Measurements from ENCODE around the gene COG5.

Gene COG5

DNA sequence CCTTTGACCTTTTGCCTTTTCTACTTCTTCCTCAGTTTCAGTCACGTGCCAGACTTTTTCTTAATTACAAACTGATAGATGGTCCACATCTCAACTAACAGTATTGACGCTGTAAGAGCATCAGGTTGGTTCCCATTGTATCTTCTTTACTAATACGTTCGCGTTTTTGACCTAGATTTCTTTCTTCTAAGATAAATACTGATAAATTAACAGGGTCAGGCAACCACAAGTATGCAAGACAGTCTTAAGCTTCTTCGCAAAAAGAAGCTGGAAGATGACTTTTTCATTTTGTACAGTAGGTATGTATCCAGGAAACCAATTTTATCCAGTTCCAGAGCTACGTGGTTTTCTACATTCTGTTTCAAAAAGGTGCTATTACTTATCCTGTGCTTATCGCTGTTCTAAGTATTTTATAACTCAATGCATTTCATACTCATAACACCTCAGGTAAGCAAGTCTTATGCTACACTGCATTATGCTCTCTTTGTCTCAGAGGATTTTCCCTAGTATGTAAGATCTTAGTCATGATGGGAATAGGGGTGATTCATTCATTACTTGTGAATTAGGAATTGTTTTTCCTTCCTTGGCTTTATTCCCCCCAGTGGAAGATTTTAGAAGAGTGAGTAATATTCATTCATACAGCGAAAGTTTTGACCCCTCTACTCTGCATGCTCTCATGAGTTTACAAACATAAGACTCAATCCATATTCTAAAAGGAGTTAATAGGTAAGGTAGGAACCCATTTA lies 1.0 kb upstream of the COG5 start:
- H3K4me2 ChIP-seq (ENCODE audit: low read depth, low read length, poor library complexity, severe bottlenecking): peak overlapping the region; percentile 93
- peaks cover 32% of the 10 kb centered on the region for H4K20me1 ChIP-seq (ENCODE audit: insufficient read depth, low read length, poor library complexity, severe bottlenecking)
- peaks cover 38% of the 10 kb centered on the region for H3K4me1 ChIP-seq (ENCODE audit: insufficient read depth, low read length, poor library complexity, severe bottlenecking)
- H3K9ac ChIP-seq (ENCODE audit: low read depth, low read length, poor library complexity, severe bottlenecking): peak overlapping the region; percentile 85
- no peaks in the 10 kb centered on the region for H3K27me3 ChIP-seq (ENCODE audit: insufficient read depth, low read length, poor library complexity, severe bottlenecking)
- no peaks in the 10 kb centered on the region for H3K9me2 ChIP-seq (replicated peaks; ENCODE audit: low read depth, low read length)
- H3K36me3 ChIP-seq (ENCODE audit: insufficient read depth, low read length): no peaks in the 10 kb centered on the region
- no peak for TF ChIP-seq EZH2phosphoT487 (IDR thresholded peaks at IDR 0.05; ENCODE audit: borderline replicate concordance)
- TF ChIP-seq, protein P1, sequence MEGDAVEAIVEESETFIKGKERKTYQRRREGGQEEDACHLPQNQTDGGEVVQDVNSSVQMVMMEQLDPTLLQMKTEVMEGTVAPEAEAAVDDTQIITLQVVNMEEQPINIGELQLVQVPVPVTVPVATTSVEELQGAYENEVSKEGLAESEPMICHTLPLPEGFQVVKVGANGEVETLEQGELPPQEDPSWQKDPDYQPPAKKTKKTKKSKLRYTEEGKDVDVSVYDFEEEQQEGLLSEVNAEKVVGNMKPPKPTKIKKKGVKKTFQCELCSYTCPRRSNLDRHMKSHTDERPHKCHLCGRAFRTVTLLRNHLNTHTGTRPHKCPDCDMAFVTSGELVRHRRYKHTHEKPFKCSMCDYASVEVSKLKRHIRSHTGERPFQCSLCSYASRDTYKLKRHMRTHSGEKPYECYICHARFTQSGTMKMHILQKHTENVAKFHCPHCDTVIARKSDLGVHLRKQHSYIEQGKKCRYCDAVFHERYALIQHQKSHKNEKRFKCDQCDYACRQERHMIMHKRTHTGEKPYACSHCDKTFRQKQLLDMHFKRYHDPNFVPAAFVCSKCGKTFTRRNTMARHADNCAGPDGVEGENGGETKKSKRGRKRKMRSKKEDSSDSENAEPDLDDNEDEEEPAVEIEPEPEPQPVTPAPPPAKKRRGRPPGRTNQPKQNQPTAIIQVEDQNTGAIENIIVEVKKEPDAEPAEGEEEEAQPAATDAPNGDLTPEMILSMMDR (conservative IDR thresholded peaks at IDR 0.05; ENCODE audit: low read length): no peak
- H3F3A ChIP-seq (ENCODE audit: low read depth): no peaks in the 10 kb centered on the region
- peak overlapping the region; percentile 84 for H3K4me3 ChIP-seq (ENCODE audit: low read length, poor library complexity, severe bottlenecking)
- H3K9me3 ChIP-seq (ENCODE audit: insufficient read depth, low read depth, low read length): no peaks in the 10 kb centered on the region
- H2AFZ ChIP-seq (ENCODE audit: low read length): peak overlapping the region; percentile 95
- H3K79me2 ChIP-seq (ENCODE audit: insufficient read depth, low read length): peaks cover 48% of the 10 kb centered on the region

DNA sequence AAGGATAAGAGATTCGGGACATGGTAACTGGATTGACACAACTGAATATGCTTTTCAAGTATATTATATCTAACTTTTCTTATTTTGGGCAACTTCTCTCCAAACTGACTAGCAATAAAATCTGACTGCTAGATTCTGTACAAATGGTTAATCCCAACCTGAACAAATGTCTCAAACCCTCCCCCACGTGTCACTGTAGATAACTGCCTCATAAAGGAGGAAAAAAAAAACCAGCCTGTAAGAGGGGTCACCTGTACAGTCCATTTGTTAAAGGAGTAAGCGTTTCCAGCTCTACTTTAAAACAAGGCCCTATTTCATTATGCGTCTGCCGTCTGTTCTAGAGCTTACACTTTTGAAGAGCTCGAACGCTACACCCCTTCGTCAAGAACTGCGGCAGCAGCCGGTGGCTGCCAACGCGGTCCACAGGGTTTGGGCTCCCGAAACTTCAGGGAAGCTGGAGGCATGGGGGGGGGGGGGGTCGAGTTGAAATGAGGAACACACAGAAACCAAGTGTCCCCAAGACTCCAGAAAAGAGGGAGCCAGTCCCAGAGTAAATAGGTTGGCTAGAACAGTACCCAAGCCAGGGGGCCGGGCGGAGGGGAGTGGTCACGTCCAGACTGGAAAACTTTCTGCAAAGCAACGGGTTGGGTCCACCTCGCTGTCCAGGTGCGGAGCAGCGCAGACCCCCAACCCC lies 492 bp downstream of the COG5 start:
- TF ChIP-seq, protein P1 (conservative IDR thresholded peaks at IDR 0.05; ENCODE audit: low read length): no peak
- TF ChIP-seq EZH2phosphoT487 (IDR thresholded peaks at IDR 0.05; ENCODE audit: borderline replicate concordance): no peak
- no peaks in the 10 kb centered on the region for H3F3A ChIP-seq (ENCODE audit: low read depth)
- H3K79me2 ChIP-seq (ENCODE audit: insufficient read depth, low read length): peaks cover 54% of the 10 kb centered on the region
- no peaks in the 10 kb centered on the region for H3K9me3 ChIP-seq (ENCODE audit: insufficient read depth, low read depth, low read length)
- H3K27me3 ChIP-seq (ENCODE audit: insufficient read depth, low read length, poor library complexity, severe bottlenecking): no peaks in the 10 kb centered on the region
- H3K4me2 ChIP-seq (ENCODE audit: low read depth, low read length, poor library complexity, severe bottlenecking): peak overlapping the region; percentile 85
- no peaks in the 10 kb centered on the region for H3K9me2 ChIP-seq (replicated peaks; ENCODE audit: low read depth, low read length)
- H4K20me1 ChIP-seq (ENCODE audit: insufficient read depth, low read length, poor library complexity, severe bottlenecking): peaks cover 40% of the 10 kb centered on the region
- H3K9ac ChIP-seq (ENCODE audit: low read depth, low read length, poor library complexity, severe bottlenecking): peak overlapping the region; percentile 85
- H3K36me3 ChIP-seq (ENCODE audit: insufficient read depth, low read length): no peaks in the 10 kb centered on the region
- peak overlapping the region; percentile 84 for H3K4me3 ChIP-seq (ENCODE audit: low read length, poor library complexity, severe bottlenecking)
- H2AFZ ChIP-seq (ENCODE audit: low read length): peak overlapping the region; percentile 95
- peaks cover 46% of the 10 kb centered on the region for H3K4me1 ChIP-seq (ENCODE audit: insufficient read depth, low read length, poor library complexity, severe bottlenecking)

DNA sequence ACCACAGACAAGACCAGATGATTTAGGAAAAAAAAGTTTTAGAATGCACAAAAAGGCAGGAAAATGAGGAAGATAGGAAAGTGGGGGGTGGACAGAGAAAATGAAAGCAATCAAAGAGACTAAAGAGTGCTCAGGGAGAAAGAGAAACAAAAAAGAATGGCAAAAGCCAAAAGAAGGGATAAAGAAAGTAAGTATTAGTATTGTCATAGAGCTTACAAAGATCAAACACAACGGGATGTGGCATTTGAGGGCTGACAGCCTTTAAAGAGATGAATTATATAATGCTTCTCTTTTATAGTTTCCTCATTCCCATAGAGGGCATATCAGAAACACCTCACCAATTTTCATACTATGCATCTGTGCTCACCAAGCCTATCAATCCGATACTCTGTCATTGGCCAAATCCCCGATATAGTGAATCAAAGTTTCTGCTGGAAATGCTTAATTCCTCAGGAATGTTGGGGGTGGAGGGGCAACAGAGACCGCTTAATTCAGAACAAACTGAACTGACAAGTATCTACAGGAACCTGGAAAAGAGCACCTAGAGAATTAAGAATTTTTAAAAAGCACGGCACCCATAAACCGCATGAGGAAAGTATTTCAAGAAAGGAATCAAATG lies 2.7 kb downstream of the COG5 start:
- no peaks in the 10 kb centered on the region for H3F3A ChIP-seq (ENCODE audit: low read depth)
- H3K4me2 ChIP-seq (ENCODE audit: low read depth, low read length, poor library complexity, severe bottlenecking): peak overlapping the region; percentile 85
- H3K9ac ChIP-seq (ENCODE audit: low read depth, low read length, poor library complexity, severe bottlenecking): no peak overlapping the region
- no peak overlapping the region for H2AFZ ChIP-seq (ENCODE audit: low read length)
- H3K4me1 ChIP-seq (ENCODE audit: insufficient read depth, low read length, poor library complexity, severe bottlenecking): peaks cover 51% of the 10 kb centered on the region
- H3K27me3 ChIP-seq (ENCODE audit: insufficient read depth, low read length, poor library complexity, severe bottlenecking): no peaks in the 10 kb centered on the region
- H3K36me3 ChIP-seq (ENCODE audit: insufficient read depth, low read length): peaks cover 10% of the 10 kb centered on the region; the same call in 1 of the 2 replicates
- H3K9me3 ChIP-seq (ENCODE audit: insufficient read depth, low read depth, low read length): no peaks in the 10 kb centered on the region
- peak overlapping the region; percentile 71 for H3K4me3 ChIP-seq (ENCODE audit: low read length, poor library complexity, severe bottlenecking)
- TF ChIP-seq, protein P1 (conservative IDR thresholded peaks at IDR 0.05; ENCODE audit: low read length): no peak
- TF ChIP-seq EZH2phosphoT487 (IDR thresholded peaks at IDR 0.05; ENCODE audit: borderline replicate concordance): no peak
- H3K79me2 ChIP-seq (ENCODE audit: insufficient read depth, low read length): peaks cover 68% of the 10 kb centered on the region
- peaks cover 40% of the 10 kb centered on the region for H4K20me1 ChIP-seq (ENCODE audit: insufficient read depth, low read length, poor library complexity, severe bottlenecking)
- no peaks in the 10 kb centered on the region for H3K9me2 ChIP-seq (replicated peaks; ENCODE audit: low read depth, low read length)

Measured in Loucy (cell line).